Thymus (tissue), 11 donors: Measurements from ENCODE around the gene SLC39A3. TPM values are rescaled to one million over a fixed set of nuclear protein-coding genes. Genes with fewer than 3 reads are reported as not detected.

ENCODE experiments used
- DNase-seq, 9 donors: peaks; one replicate each; pipeline ENCODE4 v3.0.0-alpha.2; 2013; ENCODE audit warnings: low spot score in 9 of 9, low read depth in 6 of 9, missing footprints in 1 of 9
- H3K27ac ChIP-seq, 2 donors: one replicate each; pipeline ENCODE4 v1.5.1; 2013; ENCODE audit warnings: control low read depth in 1 of 2, low read depth in 1 of 2, low read length in 1 of 2, mild to moderate bottlenecking in 1 of 2, moderate library complexity in 1 of 2
- H3K27me3 ChIP-seq, 2 donors: one replicate each; pipeline ENCODE4 v1.5.1; 2013; ENCODE audit warnings: low read length in 1 of 2; ENCODE audit not compliant: control insufficient read depth in 2 of 2, insufficient read depth in 1 of 2
- H3K36me3 ChIP-seq, 2 donors: one replicate each; pipeline ENCODE4 v1.5.1; 2013; ENCODE audit warnings: low read length in 1 of 2, mild to moderate bottlenecking in 1 of 2, moderate library complexity in 1 of 2; ENCODE audit not compliant: control insufficient read depth in 2 of 2, insufficient read depth in 2 of 2
- H3K4me1 ChIP-seq, 2 donors: one replicate each; pipeline ENCODE4 v1.5.1; 2013; ENCODE audit warnings: low read length in 2 of 2; ENCODE audit not compliant: control insufficient read depth in 2 of 2, insufficient read depth in 2 of 2
- H3K4me3 ChIP-seq, 2 donors: one replicate each; pipeline ENCODE4 v1.5.1; 2013; ENCODE audit warnings: low read length in 2 of 2, control low read depth in 1 of 2, mild to moderate bottlenecking in 1 of 2
- H3K9me3 ChIP-seq, 2 donors: one replicate each; pipeline ENCODE4 v1.5.1; 2013; ENCODE audit warnings: low read length in 1 of 2, mild to moderate bottlenecking in 1 of 2; ENCODE audit not compliant: control insufficient read depth in 2 of 2, insufficient read depth in 1 of 2
- WGBS: extraction: QIAGEN DNeasy Blood & Tissue Kit; methylation state at CpG from one replicate; pipeline ENCODE4 v1.1.7; 2013; 5-methylcytosine and 5-hydroxymethylcytosine counted together
- polyA plus RNA-seq: library from polyadenylated mRNA; stranded (reverse); fragments of 200-250 nt; gene quantifications from one replicate; pipeline ENCODE4 v1.2.3, GENCODE V29; 2013
- total RNA-seq: library from RNA; stranded (reverse); fragments of 120-200 nt; gene quantifications from one replicate; pipeline ENCODE4 v1.2.4, GENCODE V29; 2013
- donor health status: healthy.

SLC39A3 gene
- total and polyA plus RNA-seq, 2 donors, result 19.2 to 21.2 TPM

- Histone ChIP-seq H3K4me3 (no peak overlapping the region), H3K27me3 (peaks cover 0 to 14% of the 10 kb centered on the region in 2 donors), H3K27ac (no peak overlapping the region), H3K4me1 (peaks cover 6 to 15% of the 10 kb centered on the region in 2 donors), H3K9me3 (peaks cover 0 to 2% of the 10 kb centered on the region in 2 donors), H3K36me3 (peaks cover 18 to 20% of the 10 kb centered on the region in 2 donors)
- DNase-seq, result peak in 1 of 9 donors; percentile 6
- WGBS, result 45% methylated on average over 13 of the region's 13 CpGs
Observed at GRCh38 chr19:2740314-2740656, 468 bp upstream of the SLC39A3 start.

GRCh38 chr19:2736550-2737190, 3.1 kb downstream of the SLC39A3 start:
- Histone ChIP-seq H3K4me3 (no peak overlapping the region), H3K36me3 (peaks cover 43 to 47% of the 10 kb centered on the region in 2 donors), H3K4me1 (peaks cover 6 to 15% of the 10 kb centered on the region in 2 donors), H3K27ac (no peak overlapping the region), H3K27me3 (peaks cover 0 to under 1% of the 10 kb centered on the region in 2 donors), H3K9me3 (peaks cover 0 to 2% of the 10 kb centered on the region in 2 donors)
- no peak for DNase-seq
- 97% methylated on average over 15 of the region's 15 CpGs for WGBS

GRCh38 chr19:2735374-2735773, 4.4 kb downstream of the SLC39A3 start:
- Histone ChIP-seq H3K27me3 (no peaks in the 10 kb centered on the region), H3K9me3 (peaks cover 0 to 4% of the 10 kb centered on the region in 2 donors), H3K36me3 (peaks cover 44 to 47% of the 10 kb centered on the region in 2 donors), H3K4me3 (no peak overlapping the region), H3K4me1 (peaks cover 6 to 15% of the 10 kb centered on the region in 2 donors), H3K27ac (no peak overlapping the region)
- no peak for DNase-seq
- WGBS, result 98% methylated on average over 12 of the region's 12 CpGs

DNA sequence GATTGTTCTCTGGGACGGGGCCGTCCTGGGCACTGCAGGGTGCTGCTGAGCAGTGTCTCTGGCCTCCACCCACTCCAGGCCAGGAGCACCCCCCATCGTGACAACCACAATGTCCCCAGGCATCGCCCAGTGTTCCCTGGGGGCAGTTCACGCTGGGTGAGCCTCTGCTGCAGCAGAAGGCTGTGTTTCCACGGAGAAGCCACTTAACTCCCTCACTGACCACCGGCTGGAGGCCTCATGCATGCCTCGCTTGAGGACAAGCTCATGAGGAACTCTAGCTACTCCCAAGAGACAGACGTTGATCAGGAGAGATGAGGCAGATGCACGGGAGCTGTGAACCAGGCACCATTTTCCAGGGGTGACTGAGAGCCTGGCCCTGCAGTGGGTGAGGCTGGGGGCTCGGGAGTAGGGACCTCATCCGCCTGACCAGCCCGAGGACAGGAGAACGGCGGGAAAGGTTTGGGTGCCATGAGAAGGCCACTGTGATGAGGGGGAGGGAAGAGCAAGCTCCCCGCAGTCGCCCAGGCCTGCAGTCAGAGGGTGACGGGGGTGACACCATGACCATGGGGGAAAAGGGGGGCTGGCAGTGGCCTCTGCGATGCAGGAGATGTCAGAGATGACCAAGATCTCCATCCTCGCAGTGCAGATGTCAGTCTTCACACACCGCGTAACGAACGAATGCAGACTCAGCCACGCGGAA, 5.1 kb downstream of the SLC39A3 start:
- no peak overlapping the region for H3K4me3 ChIP-seq
- H3K27ac ChIP-seq, result no peak overlapping the region
- H3K4me1 ChIP-seq, result peaks cover 6 to 12% of the 10 kb centered on the region in 2 donors
- H3K36me3 ChIP-seq, result peaks cover 44 to 47% of the 10 kb centered on the region in 2 donors
- no peaks in the 10 kb centered on the region for H3K27me3 ChIP-seq
- H3K9me3 ChIP-seq, result peaks cover 0 to 4% of the 10 kb centered on the region in 2 donors
- no peak for DNase-seq
- 96% methylated on average over 26 of the region's 26 CpGs for WGBS

GRCh38 chr19:2733930-2734588, 5.8 kb downstream of the SLC39A3 start:
- DNase-seq, result no peak
- Histone ChIP-seq H3K27me3 (no peaks in the 10 kb centered on the region), H3K4me3 (no peak overlapping the region), H3K36me3 (peaks cover 44 to 47% of the 10 kb centered on the region in 2 donors), H3K4me1 (peaks cover 2 to 6% of the 10 kb centered on the region in 2 donors), H3K27ac (no peak overlapping the region), H3K9me3 (peaks cover 0 to 4% of the 10 kb centered on the region in 2 donors)
- WGBS, result 95% methylated on average over 35 of the region's 35 CpGs

DNA sequence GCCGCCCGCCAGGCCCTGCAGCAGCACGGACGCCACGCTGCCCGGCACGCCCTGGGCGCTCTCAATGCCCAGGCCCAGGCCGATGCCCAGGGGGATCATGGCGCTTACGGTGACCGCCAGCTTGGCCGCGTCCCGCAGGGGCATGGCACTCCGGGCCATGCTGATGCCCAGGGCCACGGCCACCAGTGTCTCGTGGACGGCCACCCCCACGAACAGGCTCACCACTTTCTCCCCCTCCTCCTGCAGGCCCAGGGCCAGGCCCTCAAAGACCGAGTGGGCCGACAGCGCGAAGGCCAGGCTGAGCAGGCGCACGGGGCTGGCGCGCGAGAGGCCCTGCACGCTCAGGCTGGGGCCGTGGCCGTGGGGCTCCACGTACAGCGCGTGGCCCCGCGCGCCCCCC, 6.9 kb downstream of the SLC39A3 start:
- no peak for DNase-seq
- WGBS, result 98% methylated on average over 38 of the region's 38 CpGs

GRCh38 chr19:2732157-2732725, 7.6 kb downstream of the SLC39A3 start:
- Histone ChIP-seq H3K4me1 (no peaks in the 10 kb centered on the region), H3K36me3 (peaks cover 43 to 47% of the 10 kb centered on the region in 2 donors), H3K9me3 (peaks cover 0 to 4% of the 10 kb centered on the region in 2 donors), H3K4me3 (no peak overlapping the region), H3K27me3 (peaks cover 4 to 16% of the 10 kb centered on the region in 2 donors), H3K27ac (no peak overlapping the region)
- WGBS, result 98% methylated on average over 33 of the region's 33 CpGs
- no peak for DNase-seq

More for the DNA sequence above, 6.9 kb downstream of the SLC39A3 start:
- H3K27me3 ChIP-seq, result peaks cover under 1 to 9% of the 10 kb centered on the region in 2 donors
- H3K9me3 ChIP-seq, result peaks cover 0 to 4% of the 10 kb centered on the region in 2 donors
- no peaks in the 10 kb centered on the region for H3K4me1 ChIP-seq
- H3K27ac ChIP-seq, result no peak overlapping the region
- no peak overlapping the region for H3K4me3 ChIP-seq
- H3K36me3 ChIP-seq, result peaks cover 44 to 47% of the 10 kb centered on the region in 2 donors

- peaks cover 34 to 40% of the 10 kb centered on the region in 2 donors for H3K36me3 ChIP-seq
- 94% methylated on average over 41 of the region's 41 CpGs for WGBS
- no peak overlapping the region for H3K27ac ChIP-seq
- H3K27me3 ChIP-seq, result peaks cover 4 to 24% of the 10 kb centered on the region in 2 donors
- H3K9me3 ChIP-seq, result peaks cover 0 to 3% of the 10 kb centered on the region in 2 donors
- H3K4me3 ChIP-seq, result no peak overlapping the region
- H3K4me1 ChIP-seq, result peaks cover 0 to 4% of the 10 kb centered on the region in 2 donors
- no peak for DNase-seq
Observed at GRCh38 chr19:2731181-2731995, 8.4 kb downstream of the SLC39A3 start.
